Erythroblast (primary cell): ENCODE measurements around the gene BORCS8.
A peak's percentile ranks its signal among the peaks of the same experiment; 100 is the strongest.
"Not testable (repeated sequence)": the region's sequence is repeated elsewhere in the genome, so short reads cannot be mapped to it uniquely, and the experiment has no call there.

ENCODE experiments used
- DNase-seq, 2 experiments: peaks; one replicate each; lab custom pipeline; 2025; lab: John Stamatoyannopoulos, UW
- GATA1 ChIP-seq: IDR thresholded peaks from 2 replicates; pipeline ENCODE4 v1.6.1; 2011; ENCODE audit warnings: low read depth, mild to moderate bottlenecking, control low read depth, low read length, moderate library complexity
- POLR2A ChIP-seq: IDR thresholded peaks from 2 replicates; pipeline ENCODE4 v1.6.1; 2011; ENCODE audit warnings: mild to moderate bottlenecking, low read length

Gene BORCS8

DNA sequence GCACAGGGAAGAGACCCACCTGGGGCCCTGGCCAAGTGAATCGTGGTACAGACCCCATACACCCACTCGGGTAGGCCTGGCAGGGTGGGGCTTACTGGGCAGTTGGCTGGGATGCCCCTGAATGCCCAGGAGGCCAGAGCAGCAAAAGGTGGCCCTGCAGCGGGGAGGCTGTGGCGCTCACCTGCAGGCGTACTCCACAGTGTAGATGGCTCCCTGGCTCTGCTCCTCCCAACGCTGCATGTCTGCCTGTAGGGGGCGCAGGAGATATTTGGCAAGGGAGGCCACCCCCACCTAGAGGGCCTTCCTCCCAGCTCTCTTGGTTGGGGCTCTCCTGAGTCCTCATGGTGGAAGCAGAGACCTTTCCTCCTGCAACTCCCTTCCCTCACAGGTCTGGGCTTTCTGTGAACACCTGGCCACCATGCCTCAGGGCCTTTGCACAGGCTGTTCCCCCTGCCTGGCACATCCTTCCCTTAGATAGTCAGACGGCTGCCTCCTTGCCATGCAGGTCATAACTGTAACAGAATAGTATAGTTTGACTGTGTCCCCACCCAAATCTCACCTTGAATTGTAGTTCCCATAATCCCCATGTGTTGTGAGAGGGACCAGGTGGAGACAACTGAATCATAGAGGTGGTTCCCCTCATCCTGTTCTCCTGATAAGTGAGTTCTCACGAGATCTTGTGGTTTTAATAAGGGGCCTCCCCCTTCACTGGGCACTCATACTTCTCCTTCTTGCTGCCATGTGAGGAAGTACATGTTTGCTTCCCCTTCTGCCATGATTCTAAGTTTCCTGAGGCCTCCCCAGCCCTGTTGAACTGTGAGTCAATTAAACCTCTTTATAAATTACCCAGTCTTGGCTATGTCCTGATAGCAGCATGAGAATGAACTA, 5.9 kb downstream of the BORCS8 start:
- peak; percentile 71 to 78 for DNase-seq
- TF ChIP-seq GATA1 = no peak
- no peak for TF ChIP-seq POLR2A

DNA sequence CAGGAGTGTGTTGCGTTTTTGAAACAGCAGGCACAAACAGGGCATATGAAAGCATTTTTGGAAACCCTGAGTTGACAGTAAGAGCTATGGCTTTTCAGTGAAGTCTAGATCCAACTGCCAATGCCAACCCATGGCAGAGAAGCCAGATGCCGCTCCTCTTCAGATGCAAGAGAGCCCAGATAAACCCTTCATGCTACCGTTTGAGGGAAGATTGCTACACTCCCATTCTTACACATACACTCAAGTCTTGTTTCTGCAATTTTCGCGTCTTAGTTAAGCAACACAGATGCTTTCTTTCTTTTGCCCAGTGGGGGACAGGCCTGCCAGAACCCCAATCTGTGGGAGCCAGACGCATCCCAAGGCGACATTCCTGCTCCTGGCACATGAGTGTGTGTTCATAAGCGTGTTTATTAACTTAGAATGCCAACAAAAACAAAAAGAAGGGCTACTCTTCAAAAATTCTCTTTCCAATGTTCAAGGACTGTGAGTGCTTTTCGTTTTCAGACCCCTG, 10.4 kb downstream of the BORCS8 start:
- no peak for DNase-seq
- TF ChIP-seq POLR2A = no peak
- TF ChIP-seq GATA1 = no peak

DNA sequence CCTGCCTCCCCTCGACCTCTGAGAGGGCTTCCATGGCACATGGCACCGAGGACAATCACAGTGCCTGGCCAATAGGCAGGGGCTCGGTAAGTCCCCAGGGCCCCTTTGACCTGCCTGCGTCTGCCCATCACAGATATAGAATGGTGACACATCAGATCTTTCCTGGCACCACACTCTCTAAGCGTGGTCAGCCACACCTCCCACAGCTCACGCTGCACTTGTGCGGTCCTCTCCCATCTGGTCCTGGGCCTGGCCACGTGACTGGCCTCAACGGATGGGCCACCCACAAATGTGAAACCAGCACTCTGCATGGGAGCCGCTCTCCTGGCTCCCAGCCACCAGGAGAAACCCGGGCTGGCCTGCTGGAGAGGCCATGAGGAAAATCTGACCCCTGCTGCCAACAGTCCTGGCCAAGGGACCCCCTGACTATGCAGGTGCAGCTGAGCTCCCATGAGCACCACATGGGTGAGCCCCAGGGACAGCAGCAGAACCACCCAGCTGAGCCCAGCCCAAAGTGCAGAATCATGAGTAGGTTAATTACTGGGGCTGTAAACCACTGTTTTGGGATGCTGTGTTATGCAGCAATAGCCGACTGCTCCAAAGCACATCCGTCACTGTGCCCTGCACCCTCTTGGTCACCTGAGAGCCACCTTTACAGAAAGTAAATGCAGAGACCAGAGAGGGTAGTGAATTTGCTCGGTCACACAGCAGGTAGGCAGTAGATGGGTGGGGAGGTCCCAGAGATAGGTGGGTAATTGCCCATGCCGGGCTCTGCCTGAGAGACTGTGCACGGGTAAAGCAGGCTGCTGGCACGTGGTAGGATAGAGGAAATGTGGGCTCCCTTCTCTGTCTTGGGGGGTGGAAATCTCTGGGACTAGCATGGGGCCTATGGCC, 12.2 kb downstream of the BORCS8 start:
- no peak for DNase-seq
- TF ChIP-seq POLR2A = no peak
- TF ChIP-seq GATA1 = no peak

DNA sequence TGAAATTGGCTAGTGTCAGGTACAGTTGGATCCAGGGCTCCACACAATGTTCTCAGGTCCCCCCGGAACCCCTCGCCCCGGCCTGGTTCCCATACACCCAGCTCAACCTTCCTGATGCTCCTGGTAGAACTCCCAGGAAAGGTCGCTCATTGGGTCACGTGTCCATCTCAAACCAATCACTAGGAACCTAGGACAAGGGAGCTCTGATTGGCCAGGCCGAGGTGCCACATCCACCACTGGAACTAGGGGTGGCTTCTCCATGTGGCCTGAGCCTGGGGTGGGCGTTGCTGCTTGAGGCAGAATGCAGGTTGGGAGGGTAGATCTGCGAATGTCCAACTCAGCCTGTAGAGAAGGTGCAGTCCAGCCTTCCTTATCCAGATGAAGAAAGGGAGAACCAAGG, 15.0 kb downstream of the BORCS8 start:
- DNase-seq = no peak
- TF ChIP-seq GATA1 (no peak), POLR2A (no peak)

DNA sequence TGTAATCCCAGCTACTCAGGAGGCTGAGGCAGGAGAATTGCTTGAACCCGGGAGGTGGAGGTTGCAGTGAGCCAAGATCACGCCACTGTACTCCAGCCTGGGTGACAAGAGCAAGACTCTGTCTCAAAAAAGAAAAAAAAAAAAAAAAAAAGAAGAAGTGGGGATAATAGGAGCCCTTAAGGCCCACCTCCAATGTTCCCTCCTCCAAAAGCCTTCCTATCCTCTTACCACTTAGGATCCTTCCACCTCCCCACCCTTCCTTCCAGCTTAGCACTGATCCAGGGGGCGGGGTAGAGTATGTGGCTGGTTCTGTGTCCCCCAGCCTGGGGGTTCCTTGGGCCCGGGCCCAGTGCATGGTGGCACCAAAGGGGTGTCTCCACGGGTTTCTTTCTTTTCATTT, 18.7 kb downstream of the BORCS8 start:
- not testable (repeated sequence) for DNase-seq

DNA sequence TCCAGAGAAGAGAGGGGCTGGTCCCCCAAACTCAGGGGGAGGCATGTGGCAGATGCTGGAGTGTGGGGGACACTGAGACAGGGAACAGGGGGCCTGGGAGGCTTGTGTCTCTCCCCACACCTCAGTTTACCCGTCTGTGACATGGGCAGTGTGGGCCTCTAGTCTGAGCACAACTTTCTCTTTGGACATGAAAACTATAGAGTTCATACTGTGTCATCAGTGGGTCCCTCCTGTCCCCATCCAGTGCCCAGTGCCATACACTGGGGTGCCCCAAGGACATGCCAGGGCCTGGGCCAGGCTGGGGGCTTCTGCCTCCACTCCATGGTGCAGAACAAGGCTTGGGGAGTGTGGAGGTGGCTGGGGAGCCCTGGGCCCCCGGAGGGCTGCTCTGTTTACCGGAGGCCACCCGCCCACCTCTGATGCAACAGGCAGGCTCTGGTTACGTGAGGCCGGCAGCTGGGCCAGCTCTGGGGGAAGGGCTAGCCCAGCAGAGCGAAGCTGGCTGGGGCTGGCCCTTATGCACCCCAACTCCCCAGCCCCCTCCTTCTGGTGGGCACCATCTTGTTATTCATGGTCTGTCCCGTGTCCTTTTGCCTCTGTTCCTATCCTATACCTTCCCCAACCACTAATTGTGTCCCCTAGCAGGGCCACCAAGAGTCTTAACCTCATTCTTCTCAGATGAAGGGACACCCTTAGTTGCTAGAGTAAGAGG, 20.0 kb downstream of the BORCS8 start:
- TF ChIP-seq GATA1 = no peak
- no peak for TF ChIP-seq POLR2A
- DNase-seq = peak; percentile 54 to 76

DNA sequence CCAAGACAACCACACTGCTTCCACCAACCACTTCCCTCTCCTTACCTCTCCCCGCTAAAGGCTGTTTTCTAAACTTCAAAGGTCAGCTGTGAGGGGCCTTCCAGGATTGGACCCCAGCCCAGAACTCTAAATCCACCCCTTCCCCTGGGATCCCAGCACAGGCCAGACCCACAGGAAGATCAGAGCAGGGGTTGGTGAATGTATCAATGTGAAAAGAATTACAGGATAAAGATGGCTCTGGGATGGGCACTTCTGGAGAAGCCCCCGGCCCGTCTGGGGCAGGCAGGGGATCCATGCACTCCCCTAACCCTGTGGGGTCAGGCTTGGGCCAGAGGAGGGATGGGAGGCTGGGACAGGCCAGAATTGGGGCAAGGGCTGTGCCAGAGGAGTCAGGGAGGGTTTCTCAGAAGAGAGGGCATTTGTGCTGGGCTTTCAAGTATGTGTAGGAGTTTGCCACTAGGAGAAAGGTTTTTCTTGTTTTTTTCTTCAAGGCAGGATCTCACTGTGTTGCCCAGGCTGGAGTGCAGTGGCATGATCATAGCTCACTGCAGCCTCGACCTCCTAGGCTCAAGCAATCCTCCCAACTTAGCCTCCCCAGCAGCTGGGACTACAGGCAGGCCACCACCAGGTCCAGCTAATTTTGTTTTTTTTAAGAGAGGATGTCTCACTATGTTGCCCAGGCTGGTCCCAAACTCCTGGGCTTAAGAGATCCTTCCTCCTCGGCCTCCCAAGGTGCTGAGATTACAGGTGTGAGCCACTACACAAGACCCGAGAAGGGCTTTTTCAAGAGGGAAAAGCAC, 20.9 kb downstream of the BORCS8 start:
- no peak for TF ChIP-seq POLR2A
- no peak for TF ChIP-seq GATA1

DNA sequence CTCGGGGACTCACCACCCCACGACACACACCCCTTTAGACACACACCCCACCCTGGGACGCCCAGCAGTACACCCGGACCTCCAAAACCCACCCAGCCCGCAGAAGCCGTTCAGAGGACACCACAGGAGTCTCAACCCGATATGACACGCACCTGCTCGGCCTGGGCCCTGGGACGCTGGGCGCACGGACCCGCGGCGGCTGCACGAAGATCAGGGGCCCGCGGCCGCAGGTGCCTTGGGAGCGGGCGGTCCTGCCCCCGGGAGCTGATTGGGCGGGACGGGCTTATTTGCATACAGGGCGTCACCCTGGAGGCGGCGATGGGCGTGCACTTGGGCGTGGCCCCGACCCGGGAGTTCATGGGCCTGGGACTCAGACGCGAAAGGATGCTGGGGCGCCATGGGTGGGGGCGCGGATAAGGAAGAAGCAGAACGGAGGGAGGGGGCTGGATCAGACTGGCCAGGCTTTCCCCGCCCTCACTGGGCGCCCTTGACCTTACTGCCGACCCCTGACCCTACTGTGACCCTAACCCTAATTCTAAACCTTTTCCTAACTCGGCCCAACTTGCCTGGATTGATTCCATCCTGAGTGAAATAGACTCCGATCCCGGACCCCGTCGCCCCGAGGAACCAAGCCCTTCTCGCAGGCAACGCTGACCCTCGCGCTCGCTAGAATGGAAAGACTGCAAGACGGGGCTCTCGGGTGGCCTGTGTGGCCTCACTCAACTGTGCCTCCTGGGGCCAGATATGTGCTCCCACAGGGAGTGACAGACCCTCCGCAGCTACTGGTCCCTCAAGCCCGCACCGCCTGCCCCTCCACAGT, 21.7 kb downstream of the BORCS8 start, which contains the start of gene MEF2B:
MEF2B (minus strand) TSS at position 211 of the 820 bp plus-strand sequence. CDS start 19,528 bp downstream, outside the sequence.
- TF ChIP-seq GATA1 (no peak), POLR2A (no peak)
- DNase-seq = peak; percentile 86 to 90

More for the DNA sequence above, 20.9 kb downstream of the BORCS8 start:
- no peak for DNase-seq

DNA sequence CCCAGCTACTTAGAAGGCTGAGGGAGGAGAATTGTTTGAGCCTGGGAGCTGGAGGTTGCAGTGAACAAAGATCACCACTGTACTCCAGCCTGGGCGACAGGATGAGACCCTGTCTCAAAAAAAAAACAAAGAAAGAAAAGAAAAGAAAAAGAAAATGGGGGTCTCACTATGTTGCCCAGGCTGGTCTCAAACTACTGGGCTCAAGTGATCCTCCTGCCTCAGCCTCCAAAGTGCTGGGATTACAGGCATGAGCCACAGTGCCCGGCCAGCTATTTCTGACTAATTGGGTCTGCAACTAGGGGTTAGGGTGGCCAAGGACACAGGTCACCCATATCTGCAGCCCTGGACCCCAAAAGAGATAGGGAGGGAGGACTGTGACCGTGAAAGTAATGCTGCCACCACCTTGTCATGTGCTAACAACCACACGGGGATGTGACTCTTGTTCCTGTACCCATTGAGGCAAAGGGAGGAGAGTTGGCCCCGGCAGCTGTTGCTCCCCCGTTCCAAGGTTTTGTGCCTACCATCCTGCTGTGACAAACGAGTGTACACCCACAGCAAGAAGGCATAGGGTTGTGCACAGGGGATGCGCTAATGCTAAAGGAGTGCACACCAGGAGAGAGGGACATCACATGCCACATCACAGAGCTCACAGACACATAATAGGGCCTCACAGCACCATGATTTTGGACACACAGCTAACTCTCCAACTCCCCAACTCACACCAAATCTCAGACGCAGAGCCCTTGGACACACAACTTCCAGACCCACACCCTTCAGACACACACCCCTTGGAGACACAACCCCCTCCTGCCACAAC, 22.5 kb downstream of the BORCS8 start:
- TF ChIP-seq GATA1 (no peak), POLR2A (no peak)

DNA sequence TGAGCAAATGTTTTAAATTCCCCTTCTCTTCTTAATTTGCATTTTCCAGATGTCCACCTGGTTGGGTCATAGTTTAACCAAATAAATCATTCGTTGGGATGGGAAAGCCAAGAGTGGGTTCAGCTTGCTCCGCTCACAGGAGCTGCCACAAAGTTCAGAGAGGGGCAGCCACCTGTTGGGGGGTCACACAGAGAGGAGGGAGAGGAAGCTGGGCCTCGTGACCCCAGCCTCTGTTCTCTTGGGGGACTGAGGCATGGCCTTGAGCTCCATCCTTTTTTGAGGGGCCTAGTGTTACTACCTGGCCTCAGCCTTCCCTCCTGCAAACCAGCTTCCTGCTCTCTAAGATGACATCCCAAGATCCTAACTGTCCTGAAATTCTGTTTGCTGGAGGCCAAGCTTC, 24.3 kb downstream of the BORCS8 start:
- no peak for TF ChIP-seq POLR2A
- TF ChIP-seq GATA1 = no peak
- DNase-seq = no peak

More for the DNA sequence above, 22.5 kb downstream of the BORCS8 start:
- DNase-seq = no peak

DNA sequence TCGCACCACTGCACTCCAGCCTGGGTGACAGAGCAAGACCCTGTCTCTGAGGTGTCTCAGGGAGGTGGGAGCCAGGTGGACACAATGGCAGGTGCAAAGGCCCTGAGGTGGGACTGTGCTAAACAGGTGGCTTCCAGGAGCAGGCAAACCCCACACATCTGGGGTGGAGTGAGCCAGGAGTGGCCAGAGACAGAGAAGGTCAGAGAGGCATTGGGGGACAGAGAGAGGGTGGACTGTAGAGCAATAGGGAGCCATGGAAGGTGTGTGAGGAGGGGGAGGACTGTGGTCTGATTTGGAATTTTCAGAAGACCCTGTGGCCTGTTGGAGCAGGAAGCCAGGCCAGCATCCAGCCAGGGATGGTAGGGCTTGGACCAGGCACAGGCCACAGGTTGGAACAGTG, 26.6 kb downstream of the BORCS8 start:
- no peak for DNase-seq
- no peak for TF ChIP-seq POLR2A
- TF ChIP-seq GATA1 = no peak

DNA sequence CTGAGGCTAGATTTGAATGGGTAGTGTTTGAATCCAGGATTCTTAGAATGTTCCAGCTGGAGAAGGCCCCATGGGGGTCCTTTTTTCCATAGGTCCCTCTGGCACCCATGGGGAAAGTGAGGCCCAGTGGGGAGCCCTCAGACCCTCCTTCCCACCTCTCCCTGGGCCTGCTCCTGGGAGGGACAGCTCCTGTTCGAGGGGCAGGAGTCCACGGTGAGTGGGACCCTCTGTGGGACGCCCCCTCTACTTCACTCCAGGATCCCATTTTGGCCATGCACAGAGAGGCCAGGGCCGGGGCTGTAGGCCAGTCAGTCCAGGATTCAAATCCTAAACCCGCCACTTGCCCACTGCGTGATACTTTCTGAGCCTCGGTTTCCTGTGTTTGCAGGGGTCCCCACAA, 29.5 kb downstream of the BORCS8 start:
- TF ChIP-seq GATA1 = no peak
- DNase-seq = no peak
